ENCODE results near the gene FHIT. TPM values are rescaled to one million over a fixed set of nuclear protein-coding genes. Genes with fewer than 3 reads are reported as not detected.

FHIT gene
- total RNA-seq, 1 donor from 2014 or later: 5.7 TPM

- Histone ChIP-seq H3K36me3 (no peaks in the 10 kb centered on the region), H3K27ac (no peak overlapping the region), H3F3A (ENCODE audit: low read depth) (no peaks in the 10 kb centered on the region), H3K9me3 (ENCODE audit: low read depth) (no peaks in the 10 kb centered on the region), H3K4me1 (peaks cover 3% of the 10 kb centered on the region), H3K9ac (no peak overlapping the region), H3K79me2 (ENCODE audit: low read depth) (no peaks in the 10 kb centered on the region), H2AFZ (replicated peaks) (no peak overlapping the region), H4K20me1 (ENCODE audit: low read depth) (no peaks in the 10 kb centered on the region), H3K4me2 (no peak overlapping the region), H3K4me3 (no peak overlapping the region), H3K27me3 (no peaks in the 10 kb centered on the region)
- DNase-seq (ENCODE audit: low spot score): no peak
- H3K4me3 Mint-ChIP-seq: no peak overlapping the region
- H3K4me1 Mint-ChIP-seq: no peaks in the 10 kb centered on the region
- TF ChIP-seq CTCF (IDR thresholded peaks at IDR 0.05) (no peak), EZH2phosphoT487 (IDR thresholded peaks at IDR 0.05) (no peak), EZH2 (IDR thresholded peaks at IDR 0.05) (no peak)
- no peaks in the 10 kb centered on the region for H3K36me3 Mint-ChIP-seq
- no peak overlapping the region for H3K27ac Mint-ChIP-seq
- peaks cover 2% of the 10 kb centered on the region for H3K27me3 Mint-ChIP-seq (ENCODE audit: insufficient read depth, low read depth)
- no peaks in the 10 kb centered on the region for H3K9me3 Mint-ChIP-seq
Observed at GRCh38 chr3:60135474-60135873, 1115.8 kb downstream of the FHIT start.

- no peaks in the 10 kb centered on the region for H3K9me3 Mint-ChIP-seq
- H3K36me3 Mint-ChIP-seq: no peaks in the 10 kb centered on the region
- H3K9ac ChIP-seq: no peak overlapping the region
- H3K4me1 ChIP-seq: peaks cover 3% of the 10 kb centered on the region
- no peak overlapping the region for H3K27ac ChIP-seq
- H3K4me1 Mint-ChIP-seq: no peaks in the 10 kb centered on the region
- H3K27me3 Mint-ChIP-seq (ENCODE audit: insufficient read depth, low read depth): peaks cover 2% of the 10 kb centered on the region
- DNase-seq (ENCODE audit: low spot score): no peak
- TF ChIP-seq EZH2phosphoT487 (IDR thresholded peaks at IDR 0.05) (no peak), EZH2 (IDR thresholded peaks at IDR 0.05) (no peak), CTCF (IDR thresholded peaks at IDR 0.05) (no peak)
- H3K9me3 ChIP-seq (ENCODE audit: low read depth): no peaks in the 10 kb centered on the region
- H3K4me2 ChIP-seq: no peak overlapping the region
- no peaks in the 10 kb centered on the region for H3F3A ChIP-seq (ENCODE audit: low read depth)
- H3K27ac Mint-ChIP-seq: no peak overlapping the region
- H3K4me3 ChIP-seq: no peak overlapping the region
- H3K36me3 ChIP-seq: no peaks in the 10 kb centered on the region
- no peak overlapping the region for H3K4me3 Mint-ChIP-seq
- no peaks in the 10 kb centered on the region for H4K20me1 ChIP-seq (ENCODE audit: low read depth)
- H2AFZ ChIP-seq (replicated peaks): no peak overlapping the region
- no peaks in the 10 kb centered on the region for H3K27me3 ChIP-seq
- no peaks in the 10 kb centered on the region for H3K79me2 ChIP-seq (ENCODE audit: low read depth)
Observed at GRCh38 chr3:60133269-60134162, 1117.7 kb downstream of the FHIT start.

- Histone ChIP-seq H4K20me1 (ENCODE audit: low read depth) (no peaks in the 10 kb centered on the region), H3K27ac (no peak overlapping the region), H3K4me3 (no peak overlapping the region), H3K9ac (no peak overlapping the region), H3K79me2 (ENCODE audit: low read depth) (no peaks in the 10 kb centered on the region), H3K27me3 (no peaks in the 10 kb centered on the region), H3F3A (ENCODE audit: low read depth) (no peaks in the 10 kb centered on the region), H3K4me1 (no peaks in the 10 kb centered on the region), H3K36me3 (no peaks in the 10 kb centered on the region), H3K4me2 (no peak overlapping the region), H2AFZ (replicated peaks) (no peak overlapping the region), H3K9me3 (ENCODE audit: low read depth) (no peaks in the 10 kb centered on the region)
- H3K9me3 Mint-ChIP-seq: no peaks in the 10 kb centered on the region
- no peak overlapping the region for H3K4me3 Mint-ChIP-seq
- TF ChIP-seq EZH2 (IDR thresholded peaks at IDR 0.05): no peak
- no peak for TF ChIP-seq CTCF (IDR thresholded peaks at IDR 0.05)
- TF ChIP-seq EZH2phosphoT487 (IDR thresholded peaks at IDR 0.05): no peak
- H3K36me3 Mint-ChIP-seq: no peaks in the 10 kb centered on the region
- no peaks in the 10 kb centered on the region for H3K27me3 Mint-ChIP-seq (ENCODE audit: insufficient read depth, low read depth)
- no peaks in the 10 kb centered on the region for H3K4me1 Mint-ChIP-seq
- no peak for DNase-seq (ENCODE audit: low spot score)
- no peak overlapping the region for H3K27ac Mint-ChIP-seq
Observed at GRCh38 chr3:60131618-60132017, 1119.6 kb downstream of the FHIT start.

All from neural progenitor cell (in vitro differentiated cells).